ENCODE measurements around the gene IL4.

DNA sequence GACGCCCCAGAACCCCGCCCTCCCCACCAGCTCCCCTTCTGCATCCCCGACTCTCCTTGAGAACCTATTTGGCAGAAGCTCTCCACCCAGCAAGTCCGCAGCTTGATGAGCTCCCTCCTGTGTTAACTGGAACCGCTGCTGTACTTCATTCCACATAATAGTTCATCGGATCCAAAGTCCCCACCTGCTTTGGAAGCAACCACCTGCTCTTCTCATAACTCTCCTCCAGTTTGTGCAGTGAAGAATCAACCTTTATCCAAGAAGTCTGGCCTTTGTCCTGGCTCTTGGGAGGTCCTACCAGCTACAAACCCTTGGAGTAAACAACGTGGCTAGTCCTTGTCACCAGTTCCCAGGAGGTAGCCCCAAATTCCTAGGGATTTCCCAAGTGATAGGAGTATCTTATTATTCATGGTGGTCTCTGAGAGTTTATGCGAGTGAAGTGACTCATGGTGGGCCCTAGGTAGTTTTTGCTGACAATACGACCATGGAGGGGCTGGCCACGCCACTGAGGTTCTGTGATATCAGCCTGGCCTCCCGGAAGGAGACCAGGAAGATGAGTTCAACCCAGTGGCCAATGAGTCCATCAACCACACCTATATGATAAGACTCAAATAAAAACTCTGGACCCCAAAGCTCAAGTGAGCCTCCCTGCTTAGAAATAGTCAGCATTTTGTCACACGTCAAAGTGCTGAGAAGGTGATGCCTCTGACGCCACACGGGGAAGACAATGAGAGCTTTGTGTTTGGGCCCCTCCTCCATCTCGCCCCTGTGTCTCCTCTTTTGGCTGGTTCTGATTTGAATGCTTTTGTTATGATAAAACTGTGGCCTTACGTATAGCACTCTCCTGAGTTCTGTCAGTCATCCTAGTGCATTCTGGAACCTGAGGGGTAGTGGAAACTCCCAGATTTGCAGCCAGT, 3.6 kb upstream of the IL4 start:
- TF ChIP-seq POLR2A (IDR thresholded peaks at IDR 0.05): no peak
- TF ChIP-seq, protein P1, sequence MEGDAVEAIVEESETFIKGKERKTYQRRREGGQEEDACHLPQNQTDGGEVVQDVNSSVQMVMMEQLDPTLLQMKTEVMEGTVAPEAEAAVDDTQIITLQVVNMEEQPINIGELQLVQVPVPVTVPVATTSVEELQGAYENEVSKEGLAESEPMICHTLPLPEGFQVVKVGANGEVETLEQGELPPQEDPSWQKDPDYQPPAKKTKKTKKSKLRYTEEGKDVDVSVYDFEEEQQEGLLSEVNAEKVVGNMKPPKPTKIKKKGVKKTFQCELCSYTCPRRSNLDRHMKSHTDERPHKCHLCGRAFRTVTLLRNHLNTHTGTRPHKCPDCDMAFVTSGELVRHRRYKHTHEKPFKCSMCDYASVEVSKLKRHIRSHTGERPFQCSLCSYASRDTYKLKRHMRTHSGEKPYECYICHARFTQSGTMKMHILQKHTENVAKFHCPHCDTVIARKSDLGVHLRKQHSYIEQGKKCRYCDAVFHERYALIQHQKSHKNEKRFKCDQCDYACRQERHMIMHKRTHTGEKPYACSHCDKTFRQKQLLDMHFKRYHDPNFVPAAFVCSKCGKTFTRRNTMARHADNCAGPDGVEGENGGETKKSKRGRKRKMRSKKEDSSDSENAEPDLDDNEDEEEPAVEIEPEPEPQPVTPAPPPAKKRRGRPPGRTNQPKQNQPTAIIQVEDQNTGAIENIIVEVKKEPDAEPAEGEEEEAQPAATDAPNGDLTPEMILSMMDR (IDR thresholded peaks at IDR 0.05): no peak

Data from right lobe of liver (tissue), 4 donors.